Stomach (tissue), 4 donors: ENCODE measurements around the gene WDTC1.
"Not testable (repeated sequence)": the region's sequence is repeated elsewhere in the genome, so short reads cannot be mapped to it uniquely, and the experiment has no call there.

Source experiments
- CTCF ChIP-seq, 7 experiments: fragments of 450-650 bp in 4 of 7; fragments of 200-600 bp in 3 of 7; sonication (generic) in 3 of 7; IDR thresholded peaks; one replicate each; pipeline ENCODE4 v1.5.1; 2016 to 2019; ENCODE audit warnings: antibody characterized with exemption in 7 of 7, control low read depth in 2 of 7, mild to moderate bottlenecking in 1 of 7
- EP300 ChIP-seq: sonication (generic); formaldehyde crosslinking; IDR thresholded peaks from one replicate; pipeline ENCODE4 v1.6.1; 2017; ENCODE audit warnings: antibody characterized with exemption
- POLR2A ChIP-seq, 4 donors: fragments of 450-650 bp; IDR thresholded peaks; one replicate each; pipeline ENCODE4 v1.6.1; 2016; ENCODE audit warnings: antibody characterized with exemption in 4 of 4, control low read depth in 2 of 4, mild to moderate bottlenecking in 1 of 4, moderate library complexity in 1 of 4
- POLR2AphosphoS5 ChIP-seq, 3 donors: sonication (generic); formaldehyde crosslinking; IDR thresholded peaks; one replicate each; pipeline ENCODE4 v1.6.1; 2016; ENCODE audit warnings: antibody characterized with exemption in 3 of 3

- not testable (repeated sequence) for TF ChIP-seq CTCF (IDR thresholded peaks at IDR 0.05); EP300; POLR2A (IDR thresholded peaks at IDR 0.05); POLR2AphosphoS5 (IDR thresholded peaks at IDR 0.05)
Observed at GRCh38 chr1:27184665-27185064, 49.8 kb upstream of the WDTC1 start.
